Measurements from ENCODE around the gene LDLRAD3.

The LDLRAD3 gene

DNA sequence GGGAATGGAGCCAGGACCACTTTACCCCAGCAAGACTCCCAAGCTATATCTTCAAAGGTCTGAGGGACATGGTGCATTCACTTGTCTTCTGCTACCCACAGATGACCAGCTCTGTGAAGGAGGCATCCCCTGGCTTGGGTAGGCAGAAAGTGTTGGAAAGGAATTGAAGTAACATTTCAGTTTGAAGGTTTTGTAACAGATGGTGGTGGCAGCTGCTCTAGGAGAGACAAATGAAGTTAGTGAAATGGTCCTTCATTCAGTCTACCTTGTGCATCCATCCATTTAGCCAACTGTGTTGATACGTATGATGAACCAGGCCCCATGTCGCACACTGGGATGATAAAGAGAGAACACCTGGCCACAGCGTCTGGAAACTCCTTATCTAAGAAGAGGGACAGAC lies 204.8 kb downstream of the LDLRAD3 start:
- DNase-seq: no peak

DNA sequence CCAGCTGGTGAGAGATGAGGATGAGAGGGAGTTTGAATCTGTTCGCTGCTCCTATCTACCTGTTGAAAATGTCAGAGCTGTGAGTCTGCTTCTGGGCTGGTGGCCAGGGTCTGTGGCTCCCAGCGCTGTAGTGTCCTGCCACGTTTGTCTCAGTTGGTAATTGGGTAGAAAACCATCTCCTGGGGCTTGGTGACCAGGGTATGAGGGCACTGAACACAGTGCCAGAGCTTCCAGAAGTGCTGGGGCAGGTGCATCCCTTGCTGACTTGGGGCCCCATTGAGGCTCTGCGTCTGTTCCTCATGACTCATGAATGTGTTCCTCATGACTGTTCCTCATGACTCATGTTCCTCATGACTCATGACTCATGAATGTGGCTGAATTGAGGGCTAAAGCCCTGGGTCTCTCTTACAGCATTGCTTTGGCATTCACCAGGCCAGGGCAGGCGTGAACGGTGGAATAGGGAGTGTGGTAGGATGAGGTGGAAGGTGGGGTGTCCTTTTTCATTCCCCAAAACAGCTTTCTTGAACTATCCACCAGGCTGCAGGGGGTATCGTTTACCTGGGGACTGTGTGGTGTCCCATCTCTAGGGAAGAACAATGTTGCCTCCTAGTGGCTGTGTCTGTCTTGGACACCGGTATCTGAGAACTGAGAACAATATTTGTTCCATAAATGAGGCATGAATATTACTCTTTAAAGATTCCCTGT lies 205.8 kb downstream of the LDLRAD3 start:
- DNase-seq: peak; percentile 94

DNA sequence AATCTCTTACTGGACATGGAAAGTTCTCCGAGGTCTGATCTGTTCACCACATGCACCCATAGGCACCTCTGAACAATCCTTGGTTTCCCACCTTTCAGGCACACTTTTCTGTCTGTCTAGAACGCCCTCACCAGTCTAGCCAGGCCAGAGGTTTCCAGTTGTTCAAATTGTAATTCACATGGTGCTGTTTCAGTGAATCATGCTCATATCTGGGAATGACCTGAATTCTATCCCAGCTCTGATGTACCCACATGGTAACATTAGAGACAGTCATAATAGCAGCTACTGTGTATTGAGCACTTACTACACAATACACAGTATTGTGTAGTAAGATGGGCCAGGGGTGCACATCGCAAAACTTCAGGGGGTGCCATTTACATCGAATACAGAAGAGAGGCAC lies 207.1 kb downstream of the LDLRAD3 start:
- DNase-seq: no peak

DNA sequence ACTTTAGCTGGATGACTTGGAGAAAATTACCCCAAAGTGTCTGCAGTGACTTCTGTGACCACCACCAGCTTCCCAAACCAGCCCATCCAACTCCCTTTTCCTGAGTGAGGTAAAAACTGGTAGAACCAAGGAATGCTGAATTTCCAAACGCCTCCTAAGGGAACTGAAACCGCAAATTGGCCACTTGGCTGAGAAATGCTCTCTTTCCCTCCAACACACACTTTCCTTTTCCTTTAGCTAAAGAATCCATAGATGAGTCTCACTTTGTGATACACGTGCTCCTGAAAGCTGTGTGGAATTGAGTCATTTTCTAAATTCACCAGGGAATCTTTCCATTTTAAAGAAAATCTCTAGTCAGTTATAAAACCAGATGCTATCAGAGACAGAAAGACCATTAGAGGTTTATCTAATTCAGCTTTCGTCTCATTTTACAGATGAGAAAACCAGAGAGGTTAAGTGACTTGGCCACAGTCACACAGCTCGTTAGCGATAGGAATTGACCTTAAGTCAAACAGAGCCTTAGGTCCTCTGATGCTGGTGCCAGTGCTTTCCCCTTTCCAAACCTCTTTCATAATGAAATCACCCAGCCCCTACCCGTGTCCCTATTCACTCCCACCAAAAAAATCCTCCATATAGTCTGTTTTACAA lies 208.2 kb downstream of the LDLRAD3 start:
- peak; percentile 75 for DNase-seq

DNA sequence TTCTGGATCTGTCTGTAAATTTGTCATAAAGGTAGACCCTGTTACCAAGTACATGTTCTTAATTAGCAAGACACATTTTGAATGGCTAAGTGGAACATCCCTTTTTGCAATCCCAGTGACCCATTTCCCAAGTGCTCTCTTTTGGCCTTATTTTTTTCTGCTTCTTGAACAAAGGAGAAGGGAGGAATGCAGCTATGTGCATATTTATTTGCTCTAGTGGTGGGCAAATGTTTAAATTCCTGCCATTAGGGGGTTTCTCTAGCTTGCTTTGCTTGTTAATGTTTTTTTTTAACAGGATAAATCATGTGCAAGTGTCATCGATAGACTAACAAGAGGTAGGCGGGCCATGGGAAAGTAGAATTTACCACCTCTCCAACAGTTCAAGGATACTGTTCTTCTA lies 209.7 kb downstream of the LDLRAD3 start:
- no peak for DNase-seq

DNA sequence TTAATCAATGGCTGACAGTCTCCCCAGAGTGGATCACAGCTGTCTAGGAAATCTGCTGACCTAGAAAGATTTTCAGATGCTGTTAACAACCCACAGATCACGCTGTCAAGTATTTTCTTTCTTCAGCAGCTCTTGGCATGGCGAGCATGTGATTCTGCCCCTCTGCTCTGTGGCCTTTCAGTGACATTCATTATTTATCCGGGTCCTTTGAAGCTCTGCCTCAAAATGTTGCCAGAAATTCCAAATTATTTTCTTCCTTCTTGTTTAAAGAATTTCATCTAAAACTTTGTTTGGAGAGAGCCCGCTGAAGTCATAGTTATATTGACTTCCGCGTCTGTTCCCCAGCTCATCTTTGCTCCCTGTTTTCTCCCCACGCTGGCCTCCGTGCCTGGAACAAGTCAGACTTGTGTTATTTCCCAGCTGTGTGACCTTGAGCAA lies 211.3 kb downstream of the LDLRAD3 start:
- DNase-seq: no peak

DNA sequence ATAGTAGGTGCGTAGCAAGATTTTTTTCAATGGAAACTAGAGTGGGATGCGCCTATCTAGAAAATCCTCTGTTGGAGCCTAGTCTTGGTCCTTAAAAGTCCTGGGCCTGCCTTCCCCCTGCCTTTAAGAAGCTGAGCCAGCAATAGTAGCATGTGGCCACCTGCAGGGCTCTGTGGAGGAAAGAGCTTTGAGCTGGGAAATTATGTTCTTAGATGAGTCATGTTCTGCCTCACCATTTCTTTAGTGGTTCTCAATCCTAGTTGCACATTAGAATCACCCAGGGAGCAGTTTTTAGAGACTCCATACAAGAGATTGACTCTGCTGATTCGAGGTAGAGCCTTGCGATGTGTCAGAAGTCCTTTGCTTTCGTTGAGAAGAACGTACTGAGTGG lies 211.9 kb downstream of the LDLRAD3 start:
- DNase-seq: no peak

DNA sequence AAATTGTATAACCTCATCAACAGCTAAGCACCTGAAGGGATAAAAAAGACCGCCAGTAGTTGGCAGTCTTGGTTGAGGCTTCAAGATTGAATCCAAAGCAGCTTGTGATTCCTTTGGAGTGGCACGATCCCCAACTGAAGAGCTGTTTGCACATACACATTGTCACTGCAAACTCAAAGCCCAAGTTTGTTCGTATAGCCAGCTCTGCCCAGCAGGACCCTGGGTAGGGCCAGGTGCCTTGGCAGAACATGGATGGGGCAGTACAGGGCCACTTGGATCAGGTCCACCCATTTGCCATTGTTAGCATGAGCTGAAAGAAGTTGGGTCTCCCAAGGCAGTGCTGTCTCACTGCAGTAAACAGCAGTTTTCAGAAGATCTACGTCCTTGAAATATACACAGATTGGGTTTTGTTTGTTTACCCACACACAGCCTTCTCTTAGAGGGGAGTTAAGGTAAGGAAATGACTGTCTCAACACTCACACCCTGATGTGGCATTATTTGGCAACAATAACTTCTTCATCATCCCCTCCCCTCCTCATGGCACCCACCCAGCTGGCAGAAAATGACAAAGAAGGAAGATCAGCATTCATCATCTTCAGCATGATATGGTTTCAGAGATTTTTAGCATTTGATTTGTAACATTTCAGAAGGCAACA lies 212.4 kb downstream of the LDLRAD3 start:
- peak; percentile 29 for DNase-seq

DNA sequence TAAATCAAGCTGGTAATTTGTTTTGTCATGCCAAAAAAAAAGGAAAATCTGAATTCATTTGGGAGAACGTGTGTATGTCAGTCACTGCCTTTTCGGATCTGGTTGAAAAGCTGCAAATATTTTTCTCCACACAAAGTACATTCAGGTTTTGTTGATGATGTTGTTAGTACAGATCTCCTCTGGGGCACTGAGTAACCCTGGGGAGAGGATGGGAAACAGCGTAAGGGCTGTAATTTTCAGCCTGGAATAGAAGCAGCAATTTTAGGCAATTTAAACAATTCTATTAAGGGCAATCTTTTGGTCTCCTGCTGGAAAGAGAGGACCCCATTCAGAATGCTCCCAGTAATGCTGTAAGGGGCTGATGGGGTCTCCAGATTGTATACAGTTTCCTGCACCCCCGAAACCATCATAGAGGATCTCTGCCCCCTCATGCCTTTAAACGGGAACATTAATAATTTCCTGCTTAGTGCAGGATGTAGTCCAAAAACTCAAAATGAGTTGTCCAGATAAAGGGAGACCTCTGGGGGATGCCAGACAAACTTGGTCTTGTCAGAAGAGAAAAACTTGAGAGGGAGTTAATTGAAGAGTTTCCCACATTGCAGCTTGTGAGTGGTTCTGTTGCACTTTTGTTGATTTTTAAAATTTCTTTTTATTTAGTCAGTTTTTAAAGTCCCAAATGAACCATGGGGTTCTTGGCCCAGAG lies 213.1 kb downstream of the LDLRAD3 start:
- no peak for DNase-seq

DNA sequence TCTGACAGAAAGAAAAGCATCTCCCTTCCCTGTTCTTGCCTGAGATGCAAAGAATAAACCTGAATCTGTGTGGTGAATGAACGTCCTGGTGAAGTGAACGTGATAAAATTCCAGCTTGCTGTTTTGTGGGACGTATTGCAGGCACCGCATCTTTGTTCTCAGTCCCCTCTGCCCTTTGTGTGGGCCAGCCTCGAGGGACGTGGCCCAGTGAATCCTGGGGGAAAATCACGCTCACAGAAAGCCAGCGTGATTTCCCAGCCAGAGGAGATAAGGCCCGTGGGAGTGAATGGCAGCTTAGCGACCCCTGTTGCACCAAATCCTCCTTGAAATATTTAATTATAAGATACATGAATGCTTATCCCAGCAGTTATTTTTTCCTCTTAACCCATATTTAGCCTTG lies 216.2 kb downstream of the LDLRAD3 start:
- no peak for DNase-seq

DNA sequence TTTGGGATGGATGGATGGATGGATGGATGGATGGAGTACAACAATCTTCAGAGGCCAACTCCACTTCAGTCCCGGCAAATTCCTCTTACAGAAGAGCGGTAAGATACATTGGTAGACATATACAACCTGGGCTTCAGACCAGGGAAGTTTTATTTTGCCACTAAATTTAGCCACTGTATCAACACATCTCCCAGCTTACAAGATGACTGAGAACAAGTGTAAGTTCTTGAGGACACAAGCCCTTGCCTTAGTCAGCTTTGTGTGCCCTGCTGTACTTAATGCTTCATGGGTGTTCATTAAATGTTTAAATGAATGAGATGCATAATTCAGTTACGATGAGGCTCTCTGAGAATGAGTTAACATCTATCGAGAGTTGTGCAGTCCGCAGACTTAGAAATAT lies 217.7 kb downstream of the LDLRAD3 start:
- no peak for DNase-seq

DNA sequence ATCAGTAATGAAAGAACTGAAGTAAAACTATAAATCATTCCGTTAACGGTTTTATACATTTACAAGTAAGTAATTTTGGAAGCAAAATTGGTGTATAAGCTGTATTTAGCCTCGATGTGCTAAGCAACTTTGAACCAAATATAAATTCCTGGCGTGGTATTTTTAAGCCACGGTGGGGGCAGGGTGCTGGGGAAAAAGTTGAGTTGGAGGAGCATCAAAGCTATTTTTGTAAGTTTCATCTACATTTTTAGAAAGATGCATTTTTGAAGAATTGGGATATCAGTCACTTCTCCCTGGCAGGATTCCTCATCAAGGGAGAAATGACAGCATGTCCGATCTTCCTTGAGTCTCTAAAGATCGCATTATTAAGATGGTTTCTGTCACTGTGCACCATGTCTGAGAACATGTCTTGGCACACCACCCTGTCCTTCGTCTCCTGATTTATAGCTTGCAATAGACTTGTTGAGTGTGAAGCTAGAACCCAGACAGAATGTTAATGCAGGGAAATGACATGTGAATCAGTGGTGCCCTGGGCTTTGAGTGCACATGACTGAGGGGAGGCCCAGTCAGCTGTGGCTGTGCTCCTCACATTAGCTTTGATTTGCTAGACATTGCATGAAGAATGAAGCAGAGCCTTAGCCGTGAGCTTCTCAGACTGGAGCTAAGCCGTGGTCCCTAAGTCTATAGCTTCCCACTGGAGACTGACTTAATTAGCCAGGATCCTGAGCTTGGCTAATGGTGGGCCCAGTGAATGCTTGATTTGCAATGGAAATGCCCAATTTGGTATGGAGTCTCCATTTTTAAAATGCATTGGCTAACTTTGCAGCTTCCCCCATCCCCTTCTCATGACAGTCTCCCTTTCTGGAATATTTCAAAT lies 218.4 kb downstream of the LDLRAD3 start:
- no peak for DNase-seq

DNA sequence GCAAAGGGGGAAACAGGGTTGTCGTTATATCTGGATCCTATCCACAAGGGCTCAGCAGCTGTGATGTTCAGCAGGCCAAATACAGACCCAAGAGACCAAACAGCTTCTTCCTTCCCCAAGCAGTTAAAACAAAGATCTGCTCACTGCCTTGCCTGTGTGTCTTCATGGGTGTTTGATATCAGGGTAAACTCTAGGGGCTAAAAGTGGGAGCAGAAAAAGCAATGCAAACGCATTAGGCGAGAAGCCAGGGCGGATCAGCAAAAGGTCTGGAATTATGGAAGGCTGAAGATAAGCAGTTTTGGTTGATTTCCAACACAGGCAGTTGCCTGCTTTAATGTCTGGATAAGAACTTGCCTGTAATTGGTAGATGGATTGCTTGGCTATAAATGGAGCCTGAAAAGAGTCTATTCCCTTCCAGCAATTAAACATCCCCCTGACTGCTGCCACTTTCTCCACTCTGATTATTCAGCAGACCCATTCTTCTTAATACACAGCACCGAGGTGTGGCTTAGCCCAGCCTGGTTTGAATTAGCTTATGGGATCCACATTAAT lies 219.1 kb downstream of the LDLRAD3 start:
- DNase-seq: no peak

DNA sequence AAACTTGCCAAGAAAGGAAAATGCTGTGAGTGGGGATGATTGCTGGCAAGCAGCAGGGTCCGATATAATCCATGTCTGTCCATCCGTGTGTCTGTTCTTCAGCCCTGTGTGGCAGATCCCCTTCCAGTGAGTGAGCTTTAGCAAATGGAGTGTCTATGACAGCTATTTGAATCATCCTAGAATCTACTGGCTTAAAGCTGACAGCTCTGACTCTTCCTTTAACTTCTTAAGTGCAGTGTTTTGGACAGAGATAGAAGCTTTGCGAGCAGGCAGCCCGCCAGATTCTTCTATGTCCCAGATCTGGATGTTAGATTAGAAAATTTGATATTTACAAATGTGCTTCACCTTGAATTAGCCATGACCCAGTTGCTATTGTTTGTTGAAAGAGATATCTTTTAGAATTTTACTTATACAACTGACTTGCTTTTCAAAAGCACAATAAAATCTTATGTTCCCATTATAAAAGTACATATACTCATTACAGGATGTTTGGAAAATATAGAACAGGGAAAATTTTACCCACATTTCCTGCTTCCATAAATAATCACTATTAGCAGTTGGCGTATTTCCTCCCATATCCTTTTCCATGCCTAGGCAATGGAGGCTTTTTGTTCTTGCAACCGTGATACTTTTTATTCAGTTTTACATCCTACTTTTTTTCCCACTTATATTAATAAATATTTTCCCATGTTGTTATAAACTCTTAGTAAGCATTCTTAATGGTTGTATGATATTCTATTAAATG lies 220.8 kb downstream of the LDLRAD3 start:
- DNase-seq: no peak

DNA sequence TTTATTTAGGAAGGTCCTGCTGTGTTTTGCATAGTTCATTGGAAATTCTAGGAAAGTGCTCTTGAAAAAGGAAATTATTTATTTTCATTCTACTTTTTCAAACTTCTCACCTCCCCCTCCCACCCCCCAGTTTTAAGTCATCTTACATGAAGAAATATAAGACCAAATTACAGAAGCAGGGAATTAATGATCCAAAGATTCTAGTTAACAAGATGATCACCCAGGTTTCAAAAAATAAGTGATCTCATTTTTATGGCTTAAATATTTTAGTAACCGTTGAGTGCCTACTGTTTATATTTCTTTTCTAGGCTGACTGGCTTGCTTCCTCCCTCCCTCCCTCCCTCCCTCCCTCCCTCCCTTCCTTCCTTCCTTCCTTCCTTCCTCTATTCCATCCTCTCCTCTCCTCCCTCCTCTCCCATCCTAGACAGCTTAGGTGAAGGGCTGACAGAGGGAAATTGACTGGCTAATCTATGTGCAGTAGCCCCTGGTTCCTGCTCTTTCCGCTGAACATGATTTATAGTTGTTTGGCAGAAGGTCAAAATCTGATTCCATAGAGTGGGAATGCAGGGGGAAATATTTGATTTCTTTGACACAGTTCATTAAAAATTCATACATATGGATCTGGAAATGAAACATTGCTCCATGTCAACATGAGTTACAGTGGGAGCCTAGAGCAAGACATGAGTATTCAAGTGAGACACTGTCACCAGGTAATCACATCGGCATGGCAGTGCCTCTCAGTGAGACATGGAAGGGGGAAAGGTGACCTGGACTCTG lies 221.9 kb downstream of the LDLRAD3 start:
- no peak for DNase-seq

DNA sequence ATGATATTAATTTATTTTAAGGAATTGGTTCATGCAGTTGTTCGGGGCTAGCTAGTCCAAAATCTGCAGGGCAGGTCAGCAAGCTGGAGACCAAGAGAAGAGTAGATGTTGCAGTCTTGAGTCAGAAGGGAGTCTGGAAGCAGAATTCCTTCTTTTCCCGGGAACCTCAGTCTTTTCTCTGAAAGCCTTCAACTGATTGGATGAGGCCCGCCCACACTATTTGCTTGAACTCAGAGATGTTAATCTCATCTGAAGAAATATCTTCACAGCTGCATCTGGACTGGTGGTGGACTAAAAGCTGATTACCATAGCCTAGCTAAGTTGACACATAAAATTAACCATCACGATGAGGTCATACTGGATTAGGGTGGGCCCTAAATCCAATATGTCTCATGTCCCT lies 223.2 kb downstream of the LDLRAD3 start:
- no peak for DNase-seq

DNA sequence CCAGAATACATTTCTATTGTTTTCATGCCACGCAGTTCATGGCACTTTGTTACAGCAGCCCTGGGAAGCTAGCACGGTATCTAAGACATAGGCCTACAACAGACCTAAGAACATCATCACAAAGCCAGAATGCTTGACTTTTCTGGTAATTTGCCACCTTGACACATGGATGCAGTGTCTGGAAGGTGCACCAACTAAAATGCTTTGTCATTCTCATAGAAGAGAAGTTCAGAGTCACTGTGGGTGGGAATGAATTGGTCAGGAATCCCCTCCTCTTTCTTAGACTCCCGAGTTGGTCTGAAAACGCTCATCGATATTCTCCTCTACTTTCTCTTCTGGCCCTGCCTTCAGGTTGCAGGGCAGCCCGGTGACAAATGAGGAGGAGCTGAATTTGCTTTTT lies 223.9 kb downstream of the LDLRAD3 start:
- DNase-seq: no peak

DNA sequence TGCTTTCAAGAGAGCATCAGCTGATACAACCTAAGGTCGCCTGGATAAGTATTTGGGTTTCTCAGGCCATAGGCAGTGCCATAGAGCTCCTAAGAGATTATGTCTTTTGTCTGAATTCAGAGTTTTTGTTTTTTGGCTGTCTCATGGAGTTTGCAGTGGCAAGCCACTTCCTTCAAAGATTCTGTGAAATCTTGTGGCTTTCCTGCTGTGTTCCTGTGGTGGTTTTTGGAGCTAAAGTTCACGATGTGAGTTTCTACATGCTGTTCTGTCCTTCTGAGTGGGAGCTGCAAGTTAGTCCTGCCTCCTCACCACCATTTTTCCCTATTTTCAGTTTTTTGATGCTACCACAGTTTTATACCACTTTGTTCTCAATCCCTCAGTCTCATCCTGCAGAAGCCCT lies 234.0 kb downstream of the LDLRAD3 start:
- DNase-seq: peak; percentile 12

DNA sequence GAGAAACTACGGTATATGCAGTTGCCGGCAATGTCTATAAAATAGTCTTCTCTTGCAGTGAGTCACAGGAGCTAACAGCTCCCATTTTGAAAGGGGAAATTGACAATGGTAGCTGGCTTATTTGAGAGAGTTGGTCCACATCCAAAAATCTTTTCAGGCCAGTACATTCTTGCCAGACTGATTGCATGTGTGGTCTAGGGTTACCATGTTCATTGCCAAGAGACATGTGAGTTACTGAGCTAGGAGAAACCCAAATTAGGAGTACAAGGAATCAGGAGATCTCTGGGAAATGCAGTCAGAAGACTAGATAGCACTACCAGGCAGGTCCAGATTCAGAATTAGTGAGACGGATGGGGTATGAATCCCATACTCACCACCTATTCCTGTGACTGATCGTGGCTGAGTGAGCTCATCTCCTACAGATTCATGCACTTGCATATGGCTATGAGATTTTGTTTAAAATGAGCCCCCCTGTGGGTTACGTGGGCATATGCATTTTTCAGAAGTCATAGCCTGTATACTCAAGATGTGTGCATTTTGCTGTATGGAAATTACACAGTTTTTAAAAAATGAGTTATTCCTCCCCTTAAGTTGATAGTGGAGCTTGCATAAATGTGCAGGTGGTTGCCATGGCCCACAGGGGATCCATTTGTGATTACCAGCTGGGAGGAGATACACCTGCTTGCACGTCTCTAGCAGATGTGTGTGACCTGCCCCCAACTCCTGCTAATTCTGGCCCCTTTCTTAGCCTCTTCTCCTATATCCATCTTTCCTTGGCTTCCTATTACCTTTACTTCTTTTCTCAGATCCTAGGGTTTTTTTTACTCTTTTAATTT lies 242.7 kb downstream of the LDLRAD3 start:
- DNase-seq: no peak

DNA sequence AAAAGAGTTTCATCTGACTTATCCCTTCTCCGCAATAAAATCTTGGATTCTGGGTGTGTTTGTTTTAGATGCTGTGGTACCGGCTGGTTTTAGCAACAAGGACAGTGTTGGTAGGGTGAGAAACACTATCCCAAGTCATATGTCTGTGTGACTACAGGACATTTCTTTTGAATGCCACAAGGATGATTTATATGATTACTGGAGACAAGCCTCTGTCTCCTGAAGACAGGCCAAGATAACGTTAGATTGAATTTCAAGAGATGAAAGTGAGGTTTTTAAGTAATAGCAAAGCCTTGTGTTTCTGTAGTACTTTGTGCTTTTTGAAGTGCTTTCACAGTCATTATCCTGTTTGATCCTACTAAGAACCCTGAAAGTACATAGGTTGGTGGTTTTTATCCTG lies 243.8 kb downstream of the LDLRAD3 start:
- DNase-seq: no peak
